CD4-positive, alpha-beta T cell treated with Interleukin-17A for 1 hour (primary cell): Measurements from ENCODE around the gene PSMC3.

Source experiments
- DNase-seq: peaks from one replicate; pipeline ENCODE4 v3.0.0-alpha.2; 2020

The PSMC3 gene

DNA sequence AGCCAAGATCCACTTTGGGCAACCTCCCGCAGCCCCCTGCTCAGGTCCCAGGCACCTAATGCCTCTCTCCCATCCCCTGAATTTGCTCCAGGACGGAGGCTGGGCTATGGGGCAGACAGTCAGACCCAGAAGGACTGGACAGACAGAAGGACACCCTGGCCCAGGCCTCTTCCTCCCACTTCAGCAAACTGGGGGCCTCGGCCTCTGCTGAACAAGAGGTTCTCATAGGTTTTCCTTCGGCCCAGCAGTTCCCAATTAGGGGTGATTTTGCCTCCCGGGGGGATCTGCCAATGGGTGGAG lies 51.6 kb downstream of the PSMC3 start:
- DNase-seq = no peak

DNA sequence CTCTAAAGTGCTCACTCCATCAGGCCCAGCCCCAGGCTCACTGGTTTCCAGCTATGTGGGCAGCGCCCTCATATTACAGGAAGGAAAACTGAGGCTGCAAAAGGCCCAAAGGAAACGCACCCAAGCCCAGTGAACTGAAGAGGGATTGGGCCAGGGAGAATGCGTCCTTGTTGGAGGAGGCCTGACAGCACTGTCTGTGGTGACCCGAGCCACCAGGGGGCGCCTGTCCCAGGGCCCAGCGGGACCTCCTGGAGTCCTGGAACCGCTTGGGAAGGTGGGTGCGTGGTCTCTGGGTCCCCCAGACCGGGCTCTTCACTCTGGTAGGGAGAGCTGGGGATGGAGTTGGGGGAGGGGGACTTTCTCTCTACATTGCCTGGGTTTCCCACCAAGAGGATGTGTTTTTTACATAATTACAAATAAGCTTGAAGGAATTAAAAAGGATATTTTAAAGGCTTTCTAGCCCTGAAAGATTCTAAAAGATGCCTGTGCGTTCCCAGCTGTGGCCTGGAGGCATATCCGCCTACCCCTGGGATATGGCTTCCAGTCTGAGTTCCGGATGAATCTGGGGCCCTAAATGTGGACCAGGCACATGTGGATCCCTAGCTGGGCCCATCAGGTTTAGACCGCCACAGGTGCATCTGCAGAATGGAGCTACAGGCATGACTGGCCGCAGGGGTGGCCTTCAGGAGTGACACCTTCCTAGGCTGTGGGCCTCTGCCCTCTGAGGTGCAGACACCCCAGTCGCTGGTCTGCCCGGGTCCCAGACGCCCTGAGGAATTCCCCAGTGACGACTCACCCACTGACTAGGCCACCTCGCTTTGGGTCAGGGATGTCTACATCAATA lies 52.1 kb downstream of the PSMC3 start:
- DNase-seq = peak; percentile 84

DNA sequence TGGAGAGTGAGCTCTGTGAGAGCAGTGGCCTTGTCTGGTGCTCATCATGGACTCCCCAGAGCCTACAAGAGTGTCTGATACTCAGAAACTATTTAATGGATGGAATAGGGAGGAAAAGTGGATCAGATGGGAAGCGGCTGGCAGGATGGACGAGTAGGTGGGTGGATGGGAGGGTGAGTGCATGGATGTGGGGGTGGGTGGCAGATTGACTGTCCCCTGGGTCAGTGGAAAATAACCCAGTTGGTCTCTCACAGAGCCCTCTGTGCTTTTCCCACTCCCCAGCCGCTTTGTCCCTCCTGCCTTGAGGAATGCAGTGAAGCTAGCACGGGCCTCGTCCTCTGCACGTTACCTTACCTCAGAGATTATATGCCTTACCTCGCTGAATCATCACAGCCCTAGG lies 53.8 kb downstream of the PSMC3 start:
- no peak for DNase-seq

DNA sequence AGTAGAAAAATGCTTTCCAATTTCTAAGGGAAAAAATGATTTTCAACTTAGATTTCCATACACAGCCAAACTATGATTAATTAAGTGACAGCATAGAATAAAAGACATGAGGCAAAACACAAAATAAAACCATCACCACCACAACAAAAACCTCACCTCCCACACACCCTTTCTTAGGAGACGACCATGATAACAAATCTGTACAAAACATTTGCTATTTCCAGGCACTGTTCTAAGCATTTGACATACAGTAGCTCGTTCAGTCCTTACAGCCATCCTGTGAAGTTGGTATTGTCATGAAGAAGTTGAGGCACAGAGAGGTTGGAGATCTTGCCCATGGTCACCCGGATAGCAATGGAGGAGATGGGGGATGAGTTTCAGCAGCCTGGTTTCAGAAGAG lies 56.6 kb downstream of the PSMC3 start:
- DNase-seq = no peak
